ENCODE results near the gene BPIFB6.

GRCh38 chr20:33015700-33016580 is 15.5 kb upstream of the BPIFB6 start:
- TF ChIP-seq CTCF (optimal IDR thresholded peaks at IDR 0.05 in 1 of 3, IDR thresholded peaks at IDR 0.05 in 1 of 3, conservative IDR thresholded peaks at IDR 0.05 in 1 of 3; ENCODE audit: extremely low read depth in 1 of 3, insufficient read depth in 2 of 3, low read length in 3 of 3) = no peak
- no peak for TF ChIP-seq EZH2 (IDR thresholded peaks at IDR 0.05; ENCODE audit: low read length)

All from keratinocyte (primary cell).